NCI-H128 (cell line): Measurements from ENCODE around the gene CCDC85C.
A peak's percentile ranks its signal among the peaks of the same experiment; 100 is the strongest.

ENCODE experiments used
- DNase-seq: peaks from one replicate; lab custom pipeline; 2025; ENCODE audit not compliant: unreplicated experiment; lab: John Stamatoyannopoulos, UW

Gene CCDC85C

DNA sequence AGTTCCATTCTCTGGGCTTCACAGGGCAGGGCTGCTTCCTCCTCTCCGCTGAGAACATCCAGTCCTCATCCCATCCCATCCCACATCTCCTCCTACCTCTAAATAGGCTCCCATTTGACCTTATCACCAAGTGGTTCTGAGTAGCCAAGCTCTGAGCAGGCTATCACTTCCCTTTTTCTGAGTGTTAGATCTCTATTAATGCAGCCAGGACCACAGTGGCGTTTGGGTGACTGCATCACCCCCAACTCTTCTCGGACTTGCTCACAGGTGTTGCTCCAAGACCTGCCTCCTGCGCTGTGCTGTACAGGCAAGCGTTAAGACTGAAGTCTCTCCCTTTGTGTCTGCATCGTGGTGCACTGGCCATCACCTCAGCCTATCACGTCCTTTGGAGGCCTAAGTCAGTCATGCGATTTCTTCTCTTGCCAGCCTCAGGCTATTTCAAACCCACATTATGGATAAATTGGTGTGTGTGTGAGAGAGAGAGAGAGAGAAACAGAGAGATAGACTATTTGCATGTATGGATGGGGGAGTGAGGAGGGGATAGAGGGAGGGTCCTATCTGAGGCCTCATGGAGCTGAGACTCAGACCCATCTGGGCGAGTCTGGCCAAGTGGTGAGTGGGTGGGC lies 28.5 kb upstream of the CCDC85C start:
- no peak for DNase-seq

DNA sequence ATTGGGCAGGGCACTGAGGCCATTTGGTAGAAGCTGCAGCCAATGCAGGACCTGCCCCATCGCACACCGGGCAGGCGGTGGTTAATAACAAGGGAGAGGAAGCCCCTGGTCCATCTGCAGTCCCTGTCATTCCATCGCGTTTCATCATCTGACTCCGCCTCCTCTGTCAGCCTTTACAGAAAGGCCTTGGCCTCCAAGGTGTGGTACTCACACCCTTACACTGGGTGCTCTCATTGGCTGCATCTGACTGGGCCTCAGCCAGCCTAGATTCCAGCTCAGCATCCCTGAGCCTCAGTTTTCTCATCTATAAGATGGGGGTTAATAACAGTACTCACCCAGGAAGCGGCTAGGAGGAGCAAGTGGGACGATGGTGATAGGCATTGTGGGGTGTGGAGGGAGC lies 26.2 kb upstream of the CCDC85C start:
- DNase-seq, result no peak

DNA sequence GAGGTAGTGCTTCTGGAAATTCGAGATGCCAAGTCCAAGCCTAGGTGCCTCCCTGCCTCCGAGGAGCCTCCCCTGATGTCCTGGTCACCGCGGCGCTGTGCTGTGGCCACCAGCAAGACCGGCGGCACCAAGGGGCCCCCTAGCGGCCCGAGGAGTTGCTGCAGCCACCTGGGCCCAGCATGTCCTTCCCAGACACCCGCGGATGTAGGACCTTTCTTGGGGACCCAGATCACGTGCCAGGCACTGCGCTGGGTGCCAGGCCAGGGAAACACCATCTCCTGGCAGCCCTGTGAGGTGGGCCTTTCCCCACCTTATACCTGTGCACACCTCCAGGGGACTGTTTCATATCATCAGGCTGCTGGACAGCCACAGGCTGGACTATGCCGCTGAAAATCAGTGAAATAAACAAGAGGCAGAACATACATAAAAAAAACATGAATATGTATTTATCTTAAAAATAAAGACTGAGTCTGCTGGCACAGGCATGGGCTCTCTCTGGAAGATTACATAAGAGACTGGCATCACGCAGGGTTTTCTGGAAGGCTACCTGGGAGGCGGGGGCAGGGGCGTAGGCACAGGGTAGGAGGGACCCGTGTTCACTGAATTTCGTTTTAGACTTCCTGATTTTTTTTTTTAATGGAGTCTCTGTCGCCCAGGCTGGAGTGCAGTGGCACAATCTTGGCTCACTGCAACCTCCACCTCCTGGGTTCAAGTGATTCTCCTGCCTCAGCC lies 25.0 kb upstream of the CCDC85C start:
- peak; percentile 27 for DNase-seq

DNA sequence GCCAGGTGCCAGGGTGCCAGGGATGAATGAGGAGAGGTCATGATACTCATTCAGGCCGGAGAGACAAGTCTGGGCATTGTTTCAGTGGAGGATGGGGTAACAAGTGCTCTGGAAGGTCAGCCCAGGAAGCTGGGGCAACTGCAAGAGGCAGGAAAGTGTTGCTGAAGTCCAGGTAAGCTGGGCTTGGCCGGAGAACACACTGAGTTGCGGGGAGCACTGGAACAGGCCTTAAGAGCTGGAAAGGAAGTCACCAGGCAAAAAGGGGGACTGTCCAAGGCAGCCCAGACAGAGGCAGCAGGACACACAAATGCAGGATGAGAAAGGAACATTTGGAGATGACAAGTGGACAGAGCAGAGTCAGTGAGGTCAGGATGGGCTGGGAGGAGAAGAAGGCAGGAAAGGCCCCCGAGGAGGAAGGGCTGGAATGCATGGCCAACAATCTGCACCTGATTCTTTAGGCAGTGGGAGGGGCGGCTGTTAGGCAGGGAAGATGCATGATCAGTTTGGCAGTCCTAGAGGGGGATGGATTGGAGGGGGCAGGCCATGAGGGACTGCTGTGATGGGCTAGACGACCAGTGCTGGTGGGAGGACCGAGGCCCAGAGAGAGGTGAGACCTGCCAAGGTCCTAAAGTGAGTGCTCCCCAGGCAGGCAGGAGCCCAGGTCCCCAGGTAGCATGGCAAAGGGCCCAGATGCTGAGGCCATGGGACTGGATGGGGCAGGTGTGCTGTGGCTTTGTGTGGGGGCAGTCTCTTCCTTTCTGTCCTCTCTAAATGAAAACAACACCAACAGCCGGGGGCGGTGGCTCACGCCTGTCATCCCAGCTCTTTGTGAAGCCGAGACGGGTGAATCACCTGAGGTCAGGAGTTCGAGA lies 23.7 kb upstream of the CCDC85C start:
- no peak for DNase-seq

GRCh38 chr14:99627100-99627499 lies 23.1 kb upstream of the CCDC85C start:
- no peak for DNase-seq

DNA sequence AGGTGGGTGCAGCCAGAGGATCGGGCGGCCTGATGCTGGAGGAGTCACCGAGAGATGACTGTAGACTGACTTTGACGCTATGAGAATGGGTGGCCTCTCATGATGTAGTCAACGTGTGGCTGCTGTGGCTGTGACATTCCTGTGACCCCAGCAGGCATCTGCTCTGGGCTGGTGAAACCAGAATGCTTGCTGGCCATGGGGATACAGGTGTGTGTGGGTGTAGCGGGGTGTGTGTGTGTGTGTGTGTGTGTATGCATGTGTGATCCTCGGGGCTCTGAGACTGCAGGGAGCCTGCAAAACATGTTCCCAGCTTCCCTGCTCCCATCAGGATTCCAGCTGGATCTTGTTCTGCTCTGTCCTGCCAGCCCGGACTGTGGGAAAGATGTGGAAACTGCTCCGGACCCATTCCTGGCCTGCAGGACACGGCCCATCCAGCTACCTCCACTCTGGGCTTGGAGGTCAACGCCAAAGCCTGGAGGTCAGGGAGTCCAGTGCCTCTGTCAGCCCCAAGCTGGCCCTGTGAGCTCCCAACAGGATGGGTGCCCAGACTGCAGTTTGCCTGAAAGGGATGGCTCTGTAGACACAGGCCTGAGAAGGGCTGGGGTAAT lies 22.1 kb upstream of the CCDC85C start:
- DNase-seq, result no peak

- DNase-seq, result no peak
Observed at GRCh38 chr14:99625476-99625875, 21.5 kb upstream of the CCDC85C start.

GRCh38 chr14:99624971-99625370 lies 21.0 kb upstream of the CCDC85C start:
- no peak for DNase-seq

DNA sequence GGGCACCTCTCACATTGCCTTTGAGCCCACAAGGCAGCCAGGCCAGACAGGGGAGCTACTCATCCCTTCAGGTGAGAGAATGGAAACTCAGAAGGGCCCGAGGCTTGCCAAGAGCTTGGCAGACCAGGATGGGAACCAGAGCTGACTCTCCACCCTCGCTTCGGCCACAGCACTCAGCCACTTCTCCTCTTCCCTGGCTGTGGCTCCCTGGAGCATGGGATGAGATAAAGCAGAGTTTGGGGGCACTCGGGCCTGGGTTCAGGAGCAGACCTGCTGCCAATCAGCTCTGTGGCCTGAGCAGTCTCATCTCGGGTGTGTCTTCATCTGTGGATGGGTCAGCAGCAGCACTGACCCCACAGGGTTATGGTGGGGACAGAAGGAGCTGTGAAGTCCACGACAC lies 20.0 kb upstream of the CCDC85C start:
- no peak for DNase-seq

- DNase-seq, result no peak
Observed at GRCh38 chr14:99621948-99622347, 17.9 kb upstream of the CCDC85C start.

DNA sequence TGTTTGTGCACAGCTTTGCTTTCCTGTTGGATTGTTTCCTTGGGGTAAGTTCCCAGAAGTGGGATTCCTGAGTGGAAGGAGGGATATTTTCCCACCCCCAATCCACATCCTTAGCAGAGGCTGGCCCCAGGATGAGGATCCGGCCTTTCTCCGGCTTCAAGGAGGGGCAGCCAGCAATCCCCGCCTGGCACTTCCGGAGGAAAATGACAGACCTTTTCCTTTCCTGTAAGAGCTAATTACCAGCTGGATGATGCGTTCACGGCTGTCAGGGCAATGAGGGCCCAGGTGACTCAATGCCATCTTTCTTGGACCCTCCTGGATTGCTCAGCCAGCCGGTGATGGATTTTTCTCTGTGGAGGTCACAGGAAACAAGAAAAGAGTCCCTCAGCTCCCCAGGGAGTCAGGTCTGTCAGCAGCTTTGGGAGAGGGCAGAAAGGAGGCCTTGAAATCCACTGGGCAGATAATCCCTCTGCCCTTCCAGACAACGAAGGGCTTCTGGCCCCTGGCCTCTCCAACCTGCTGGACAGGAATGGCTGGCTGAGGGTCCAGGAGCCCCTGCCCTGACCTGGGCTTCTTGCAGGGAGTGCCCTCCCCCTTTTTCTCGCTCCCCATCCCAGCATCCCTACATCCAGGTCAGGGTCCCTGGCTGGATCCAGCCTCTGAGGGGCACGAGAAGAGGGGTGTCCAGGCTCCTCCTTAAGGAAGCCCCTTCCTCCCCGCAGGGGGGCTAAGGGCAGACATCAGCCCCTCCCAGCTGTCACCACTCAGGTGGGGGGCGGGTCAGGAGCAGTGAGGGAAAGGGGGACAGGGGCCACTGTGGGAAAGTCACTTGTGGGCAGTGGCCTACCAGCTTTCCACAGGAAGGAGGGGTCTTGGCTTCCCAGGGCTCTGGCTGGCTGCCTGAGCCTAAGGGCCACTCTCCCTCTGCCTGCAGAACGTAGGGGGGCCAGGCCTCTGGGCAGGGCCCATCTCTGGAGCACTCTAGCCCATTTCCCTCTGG lies 16.1 kb upstream of the CCDC85C start:
- DNase-seq, result no peak

DNA sequence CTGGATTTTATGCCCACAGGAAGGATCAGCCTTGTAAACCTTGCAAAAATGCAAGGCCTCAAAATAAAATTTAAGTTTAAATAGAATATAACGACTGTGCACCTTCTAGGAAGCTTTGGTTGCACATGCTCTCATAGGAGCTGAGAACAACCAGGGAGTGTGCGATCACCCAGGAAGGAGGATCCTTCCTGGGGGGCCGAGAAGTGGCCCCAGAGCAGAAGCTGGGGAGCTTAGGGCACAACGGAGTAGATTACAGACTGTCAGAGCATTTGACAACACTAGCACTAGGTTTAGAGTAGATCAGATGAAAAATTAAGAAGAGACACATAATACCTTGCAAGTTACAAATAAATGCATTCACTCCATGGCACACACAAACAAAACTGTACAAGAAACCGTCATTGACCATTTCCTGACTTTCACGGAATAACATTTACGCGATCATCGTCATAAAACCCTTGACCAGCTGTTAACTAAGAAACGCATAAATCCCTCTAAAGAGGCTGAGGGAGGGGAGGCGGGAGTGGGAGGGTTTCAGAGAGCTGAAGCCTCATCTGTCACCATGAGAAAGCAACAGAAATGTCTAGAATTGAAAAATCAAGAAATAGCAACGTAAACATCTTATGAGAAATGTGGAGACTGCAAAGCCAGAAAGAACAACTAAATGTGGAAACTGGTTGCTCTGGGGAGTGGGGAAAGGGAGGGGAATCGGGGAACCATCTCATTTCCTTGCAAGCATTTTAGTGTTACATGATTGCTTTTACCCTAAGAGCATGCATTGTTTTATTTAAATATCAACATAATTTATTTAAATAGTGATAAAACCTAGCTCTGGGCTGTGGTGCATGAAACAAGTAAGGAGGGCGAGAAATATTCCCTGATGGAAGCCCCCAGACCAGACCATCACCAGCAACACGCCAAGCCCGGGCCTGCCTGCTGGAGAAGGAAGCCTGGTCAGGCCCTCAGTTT lies 13.1 kb upstream of the CCDC85C start:
- DNase-seq, result no peak

- DNase-seq, result no peak
Observed at GRCh38 chr14:99615497-99616157, 11.6 kb upstream of the CCDC85C start.

DNA sequence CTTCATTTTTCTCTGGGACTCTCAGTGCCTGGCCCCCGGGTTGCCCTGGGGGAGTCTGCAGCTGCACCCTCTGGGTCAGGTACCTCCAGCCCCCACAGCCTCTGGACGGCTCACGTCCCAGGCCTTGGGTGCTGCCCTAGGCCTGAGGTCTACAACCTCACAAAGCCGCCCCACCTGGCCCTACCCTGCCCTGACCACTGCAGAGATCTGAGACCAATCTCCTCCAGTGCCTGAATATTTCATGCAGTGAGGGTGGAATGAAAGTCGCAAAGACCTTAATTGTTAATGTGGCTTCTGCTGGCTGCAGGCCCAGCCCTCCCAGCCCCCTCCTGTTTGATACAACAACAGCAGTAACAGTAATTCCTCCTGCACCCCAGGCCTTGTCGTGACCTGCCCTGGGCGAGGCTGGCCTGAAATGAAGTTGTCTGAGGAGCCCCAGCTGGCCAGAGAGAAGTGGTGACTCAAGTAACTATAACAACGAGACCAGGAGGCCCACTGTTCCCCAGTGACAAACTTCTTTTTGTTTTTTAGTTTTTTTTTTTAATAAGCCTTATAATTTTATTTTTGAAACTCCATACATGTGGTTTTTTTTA lies 8.8 kb upstream of the CCDC85C start:
- DNase-seq, result no peak

DNA sequence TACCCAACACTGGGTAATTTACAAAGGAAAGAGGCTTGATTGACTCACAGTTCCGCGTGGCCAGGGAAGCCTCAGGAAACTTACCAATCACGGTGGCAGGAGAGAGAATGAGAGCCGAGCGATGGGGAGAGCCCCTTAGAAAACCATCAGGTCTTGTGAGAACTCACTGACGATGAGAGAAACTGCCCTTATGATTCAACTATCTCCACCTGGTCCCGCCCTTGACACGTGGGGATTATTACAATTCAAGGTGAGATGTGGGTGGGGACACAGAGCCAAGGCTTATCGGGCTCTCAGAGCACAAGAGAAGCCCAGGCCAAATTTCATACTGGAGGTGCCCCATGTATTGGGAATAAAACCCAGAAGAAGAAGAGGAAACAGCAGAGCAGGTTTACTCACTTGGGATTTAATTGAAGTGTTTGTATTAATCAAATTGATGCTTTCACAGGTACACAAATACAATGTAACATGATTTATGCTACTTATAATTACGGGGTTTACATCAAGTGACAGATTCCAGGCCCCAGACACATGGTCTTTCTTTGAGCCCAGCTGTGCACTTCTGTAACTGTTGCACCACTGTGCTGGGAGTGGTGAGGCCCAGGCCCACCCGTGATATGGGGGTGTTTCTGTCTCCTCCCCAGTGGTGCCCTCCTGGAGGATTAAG lies 8.2 kb upstream of the CCDC85C start:
- DNase-seq, result no peak

- DNase-seq, result no peak
Observed at GRCh38 chr14:99611646-99612045, 7.6 kb upstream of the CCDC85C start.

- no peak for DNase-seq
Observed at GRCh38 chr14:99609245-99610170, 5.5 kb upstream of the CCDC85C start.
